Measurements from ENCODE around the gene BTNL9.
"Not testable (repeated sequence)": the region's sequence is repeated elsewhere in the genome, so short reads cannot be mapped to it uniquely, and the experiment has no call there.

Gene BTNL9

GRCh38 chr5:181039931-181040630, at the start of gene BTNL9:
TSS of gene BTNL9 (plus strand) at chr5:181040266. CDS start at chr5:181045490, 5,224 bp downstream.
- TF ChIP-seq, protein P1, sequence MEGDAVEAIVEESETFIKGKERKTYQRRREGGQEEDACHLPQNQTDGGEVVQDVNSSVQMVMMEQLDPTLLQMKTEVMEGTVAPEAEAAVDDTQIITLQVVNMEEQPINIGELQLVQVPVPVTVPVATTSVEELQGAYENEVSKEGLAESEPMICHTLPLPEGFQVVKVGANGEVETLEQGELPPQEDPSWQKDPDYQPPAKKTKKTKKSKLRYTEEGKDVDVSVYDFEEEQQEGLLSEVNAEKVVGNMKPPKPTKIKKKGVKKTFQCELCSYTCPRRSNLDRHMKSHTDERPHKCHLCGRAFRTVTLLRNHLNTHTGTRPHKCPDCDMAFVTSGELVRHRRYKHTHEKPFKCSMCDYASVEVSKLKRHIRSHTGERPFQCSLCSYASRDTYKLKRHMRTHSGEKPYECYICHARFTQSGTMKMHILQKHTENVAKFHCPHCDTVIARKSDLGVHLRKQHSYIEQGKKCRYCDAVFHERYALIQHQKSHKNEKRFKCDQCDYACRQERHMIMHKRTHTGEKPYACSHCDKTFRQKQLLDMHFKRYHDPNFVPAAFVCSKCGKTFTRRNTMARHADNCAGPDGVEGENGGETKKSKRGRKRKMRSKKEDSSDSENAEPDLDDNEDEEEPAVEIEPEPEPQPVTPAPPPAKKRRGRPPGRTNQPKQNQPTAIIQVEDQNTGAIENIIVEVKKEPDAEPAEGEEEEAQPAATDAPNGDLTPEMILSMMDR (IDR thresholded peaks at IDR 0.05; ENCODE audit: low read depth, low read length) = no peak
- H3K4me3 ChIP-seq (ENCODE audit: low read depth, low read length) = no peak within 1 kb of the TSS

DNA sequence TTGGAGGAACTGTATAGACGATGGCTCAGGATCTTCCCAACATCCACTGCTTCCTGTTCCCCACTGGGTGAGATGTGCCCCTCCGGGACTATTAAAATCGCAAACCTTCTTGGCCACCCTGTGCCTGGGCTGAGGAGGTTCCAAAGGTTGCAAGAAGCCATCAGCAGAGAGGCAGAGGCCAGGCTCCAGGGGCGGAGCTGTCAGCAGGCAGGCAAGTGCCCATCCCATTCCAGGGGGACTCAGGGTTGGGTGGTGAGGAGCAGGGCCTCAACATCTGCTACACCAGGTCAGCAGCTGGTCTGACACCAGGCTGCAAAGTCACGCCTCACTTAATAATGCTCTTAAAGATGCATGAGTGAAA, 49.2 kb upstream of the BTNL9 start:
- TF ChIP-seq, protein P1 (IDR thresholded peaks at IDR 0.05; ENCODE audit: low read depth, low read length) = no peak
- H3K4me3 ChIP-seq (ENCODE audit: low read depth, low read length) = no peak overlapping the region

GRCh38 chr5:181001947-181002346, 38.1 kb upstream of the BTNL9 start:
- no peak overlapping the region for H3K4me3 ChIP-seq (ENCODE audit: low read depth, low read length)
- TF ChIP-seq, protein P1 (IDR thresholded peaks at IDR 0.05; ENCODE audit: low read depth, low read length) = no peak

GRCh38 chr5:181005791-181006190, 34.3 kb upstream of the BTNL9 start:
- TF ChIP-seq, protein P1 (IDR thresholded peaks at IDR 0.05; ENCODE audit: low read depth, low read length) = no peak
- H3K4me3 ChIP-seq (ENCODE audit: low read depth, low read length) = no peak overlapping the region

DNA sequence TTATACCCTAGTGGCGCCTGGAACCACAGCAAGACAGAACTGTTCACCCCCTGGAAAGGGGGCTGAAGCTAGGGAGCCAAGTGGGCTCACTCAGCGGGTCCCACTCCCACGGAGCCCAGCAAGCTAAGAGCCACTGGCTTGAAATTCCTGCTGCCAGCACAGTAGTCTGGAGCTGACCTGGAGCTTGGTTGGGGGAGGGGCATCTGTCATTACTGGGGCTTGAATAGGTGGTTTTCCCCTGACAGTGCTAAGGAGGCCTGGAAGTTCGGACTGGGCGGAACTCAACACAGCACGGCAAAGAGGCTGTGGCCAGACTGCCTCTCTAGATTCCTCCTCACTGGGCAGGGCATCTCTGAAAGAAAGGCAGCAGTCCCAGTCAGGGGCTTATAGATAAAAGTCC, 31.9 kb upstream of the BTNL9 start:
- TF ChIP-seq, protein P1 (IDR thresholded peaks at IDR 0.05; ENCODE audit: low read depth, low read length) = no peak
- no peak overlapping the region for H3K4me3 ChIP-seq (ENCODE audit: low read depth, low read length)

DNA sequence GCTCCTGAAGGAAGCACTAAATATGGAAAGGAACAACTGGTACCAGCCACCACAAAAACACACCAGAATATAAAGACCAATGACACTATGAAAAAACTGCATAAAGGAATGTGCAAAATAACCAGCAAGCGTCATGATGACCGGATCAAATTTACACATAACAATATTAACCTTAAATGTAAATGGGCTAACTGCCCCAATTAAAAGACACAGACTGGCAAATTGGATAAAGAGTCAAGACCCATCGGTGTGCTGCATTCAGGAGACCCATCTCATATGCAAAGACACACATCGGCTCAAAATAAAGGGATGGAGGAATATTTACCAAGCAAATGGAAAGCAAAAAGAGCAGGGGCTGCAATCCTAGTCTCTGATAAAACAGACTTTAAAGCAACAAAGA, 30.0 kb upstream of the BTNL9 start:
- H3K4me3 ChIP-seq (ENCODE audit: low read depth, low read length) = not testable (repeated sequence)

DNA sequence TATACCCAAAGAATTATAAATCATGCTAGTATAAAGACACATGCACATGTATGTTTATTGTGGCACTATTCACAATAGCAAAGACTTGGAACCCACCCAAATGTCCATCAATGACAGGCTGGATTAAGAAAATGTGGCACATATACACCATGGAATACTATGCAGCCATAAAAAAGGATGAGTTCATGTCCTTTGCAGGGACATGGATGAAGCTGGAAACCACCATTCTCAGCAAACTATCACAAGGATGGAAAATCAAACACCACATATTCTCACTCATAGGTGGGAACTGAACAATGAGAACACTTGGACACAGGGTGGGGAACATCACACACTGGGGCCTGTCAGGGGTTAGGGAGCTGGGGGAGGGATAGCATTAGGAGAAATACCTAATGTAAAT, 25.4 kb upstream of the BTNL9 start:
- H3K4me3 ChIP-seq (ENCODE audit: low read depth, low read length) = not testable (repeated sequence)

GRCh38 chr5:181017448-181017847, 22.6 kb upstream of the BTNL9 start:
- not testable (repeated sequence) for H3K4me3 ChIP-seq (ENCODE audit: low read depth, low read length)

DNA sequence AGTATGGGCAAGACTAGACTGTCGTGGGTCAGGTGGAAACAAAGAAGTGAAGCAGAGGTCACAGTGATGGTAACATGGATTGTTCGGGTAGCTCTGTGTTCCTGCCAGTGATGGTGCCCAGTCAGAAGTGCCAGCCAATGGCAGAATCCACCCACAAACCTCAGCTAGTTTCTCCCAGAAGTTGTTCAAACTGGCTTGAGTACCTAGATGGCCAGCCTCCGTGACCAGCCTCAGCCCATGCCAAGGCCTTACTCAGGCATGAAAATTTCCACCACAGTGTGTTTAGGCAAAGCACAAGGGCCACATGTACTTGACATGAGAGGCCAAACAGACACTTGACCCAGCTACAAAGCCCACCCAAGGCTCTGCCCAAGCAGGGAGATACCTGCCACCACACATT, 19.4 kb upstream of the BTNL9 start:
- no peak overlapping the region for H3K4me3 ChIP-seq (ENCODE audit: low read depth, low read length)
- TF ChIP-seq, protein P1 (IDR thresholded peaks at IDR 0.05; ENCODE audit: low read depth, low read length) = no peak
